SK-N-MC (cell line): Measurements from ENCODE around the gene EPB41.

Experiments used
- EZH2 ChIP-seq: fragments of 200-600 bp; sonication (generic); IDR thresholded peaks from one replicate; pipeline ENCODE4 v1.6.1; 2017; ENCODE audit warnings: antibody characterized with exemption
- POLR2AphosphoS5 ChIP-seq: IDR thresholded peaks from 2 replicates; pipeline ENCODE4 v1.6.1; 2012; ENCODE audit warnings: mild to moderate bottlenecking, low read depth, low read length, borderline replicate concordance

- TF ChIP-seq POLR2AphosphoS5 (no peak), EZH2 (no peak)
Measured at GRCh38 chr1:28935293-28935692, 20.9 kb downstream of the EPB41 start.
